GM04503 (cell line): ENCODE results near the gene VARS2.
A peak's percentile ranks its signal among the peaks of the same experiment; 100 is the strongest.
"Not testable (repeated sequence)": the region's sequence is repeated elsewhere in the genome, so short reads cannot be mapped to it uniquely, and the experiment has no call there.

Experiments used
- DNase-seq: peaks from one replicate; pipeline ENCODE4 v3.0.0-alpha.2; 2012; ENCODE audit warnings: low read depth

Gene VARS2

DNA sequence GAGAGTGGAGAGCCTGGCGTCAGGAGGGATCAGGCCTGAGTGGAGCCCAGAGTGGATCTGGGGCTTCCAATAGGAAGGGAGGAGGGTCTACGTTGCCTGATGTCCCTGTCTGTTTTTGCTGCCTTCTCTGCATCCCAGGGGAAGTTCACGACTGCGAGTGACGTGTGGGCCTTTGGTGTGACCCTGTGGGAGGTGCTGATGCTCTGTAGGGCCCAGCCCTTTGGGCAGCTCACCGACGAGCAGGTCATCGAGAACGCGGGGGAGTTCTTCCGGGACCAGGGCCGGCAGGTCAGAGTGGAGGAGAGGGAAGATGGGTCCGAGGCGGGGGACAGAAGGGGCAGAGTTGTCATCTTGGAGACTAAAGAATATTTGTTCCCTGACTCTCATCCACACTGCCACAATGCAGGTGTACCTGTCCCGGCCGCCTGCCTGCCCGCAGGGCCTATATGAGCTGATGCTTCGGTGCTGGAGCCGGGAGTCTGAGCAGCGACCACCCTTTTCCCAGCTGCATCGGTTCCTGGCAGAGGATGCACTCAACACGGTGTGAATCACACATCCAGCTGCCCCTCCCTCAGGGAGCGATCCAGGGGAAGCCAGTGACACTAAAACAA is 15.2 kb upstream of the VARS2 start:
- DNase-seq = no peak

- no peak for DNase-seq
Measured at GRCh38 chr6:30900863-30901417, 13.1 kb upstream of the VARS2 start.

- no peak for DNase-seq
Measured at GRCh38 chr6:30901436-30901835, 12.6 kb upstream of the VARS2 start.

DNA sequence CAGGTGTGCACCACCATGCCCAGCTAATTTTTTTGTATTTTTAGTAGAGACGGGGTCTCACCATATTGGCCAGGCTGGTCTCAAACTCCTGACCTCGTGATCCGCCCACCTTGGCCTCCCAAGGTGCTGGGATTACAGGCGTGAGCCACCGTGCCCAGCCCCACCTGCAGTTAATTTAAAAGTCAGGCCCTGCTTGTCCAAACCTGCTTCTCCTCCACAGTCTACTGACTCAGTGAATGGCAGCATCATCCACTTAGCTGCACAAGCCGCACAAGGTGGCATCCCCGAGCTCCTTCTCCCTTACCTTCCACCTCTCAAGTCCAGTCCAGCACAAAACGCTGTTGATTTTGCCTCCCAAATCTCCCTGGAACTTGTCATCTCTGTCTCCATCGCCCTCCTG is 11.8 kb upstream of the VARS2 start:
- not testable (repeated sequence) for DNase-seq

GRCh38 chr6:30902709-30903108 is 11.3 kb upstream of the VARS2 start:
- no peak for DNase-seq

DNA sequence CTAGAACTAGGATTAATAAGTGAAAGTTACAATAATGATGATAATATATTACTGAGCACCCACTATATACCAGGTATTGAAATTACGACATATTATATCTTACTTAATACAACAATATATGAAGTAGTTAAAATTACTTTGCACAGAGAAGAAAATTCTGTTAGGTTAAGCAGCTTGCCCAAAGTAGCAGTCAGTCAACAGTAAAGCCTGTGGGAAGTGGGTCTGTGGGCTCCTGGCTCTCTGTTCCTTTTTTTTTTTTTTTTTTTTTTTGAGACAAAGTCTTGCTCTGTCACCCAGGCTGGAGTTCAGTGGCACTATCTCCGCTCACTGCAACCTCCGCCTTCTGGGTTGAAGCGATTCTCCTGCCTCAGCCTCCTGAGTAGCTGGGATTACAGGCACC is 10.8 kb upstream of the VARS2 start:
- DNase-seq = no peak

- not testable (repeated sequence) for DNase-seq
Measured at GRCh38 chr6:30907290-30907757, 6.7 kb upstream of the VARS2 start.

DNA sequence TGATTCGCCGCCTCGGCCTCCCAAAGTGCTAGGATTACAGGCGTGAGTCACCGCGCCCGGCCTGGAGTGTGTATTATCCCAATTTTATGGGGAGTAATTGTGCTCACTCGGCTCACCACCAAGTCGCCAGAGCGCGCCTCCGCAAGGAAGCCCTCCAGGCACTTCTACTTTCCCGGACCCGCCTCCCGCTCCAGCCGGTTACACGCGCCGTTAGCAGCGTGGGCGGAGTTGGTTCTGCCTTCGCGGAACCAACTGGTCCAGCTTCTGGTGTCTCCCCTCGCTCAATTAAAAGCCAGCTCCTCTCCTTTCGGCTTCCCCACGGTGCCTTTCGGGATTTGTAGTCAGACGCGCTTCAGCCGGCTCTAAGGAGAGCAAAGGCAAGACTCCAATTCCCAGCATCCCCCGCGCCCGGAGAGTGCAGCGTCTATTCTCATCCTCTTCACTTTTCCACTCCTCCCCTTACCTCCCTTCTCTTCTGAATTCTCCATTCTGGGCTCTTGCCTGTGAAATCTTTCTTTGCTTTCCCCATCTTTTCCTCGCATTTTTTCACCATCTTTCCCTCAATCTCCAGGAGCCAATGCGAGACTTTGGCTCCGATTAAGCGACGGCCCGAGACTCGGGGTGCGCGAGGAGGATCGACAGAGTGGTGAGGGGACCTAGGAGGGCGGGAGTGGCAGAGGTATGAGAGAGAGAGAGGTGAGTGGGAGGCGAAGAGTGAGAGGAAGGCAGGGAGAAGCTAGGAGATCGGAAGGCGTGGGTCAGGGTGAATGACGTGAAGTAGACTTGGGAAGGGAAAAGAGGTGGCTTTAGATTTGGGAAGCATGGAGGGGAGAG is 6.1 kb upstream of the VARS2 start, which contains the start of gene GTF2H4:
Gene GTF2H4, plus strand, starts transcription at position 450 of the 834 bp plus-strand sequence.
- peak; percentile 98 for DNase-seq

- no peak for DNase-seq
Measured at GRCh38 chr6:30908700-30909099, 5.3 kb upstream of the VARS2 start.

GRCh38 chr6:30910473-30910872 is 3.6 kb upstream of the VARS2 start:
- not testable (repeated sequence) for DNase-seq

- no peak for DNase-seq
Measured at GRCh38 chr6:30912746-30913520, 1.1 kb upstream of the VARS2 start.

DNA sequence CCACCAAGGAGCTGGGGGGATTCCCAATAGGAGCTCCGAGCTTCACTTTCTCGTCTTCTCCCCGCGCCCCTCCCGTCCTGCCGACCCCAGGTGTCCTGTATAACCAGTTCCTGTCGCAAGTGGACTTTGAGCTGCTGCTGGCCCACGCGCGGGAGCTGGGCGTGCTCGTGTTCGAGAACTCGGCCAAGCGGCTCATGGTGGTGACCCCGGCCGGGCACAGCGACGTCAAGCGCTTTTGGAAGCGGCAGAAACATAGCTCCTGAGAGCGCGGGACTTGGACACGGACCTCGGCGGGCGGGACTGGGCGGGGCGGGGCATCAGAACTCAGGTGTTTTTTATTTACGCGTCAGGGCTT is 340 bp upstream of the VARS2 start:
- no peak for DNase-seq

DNA sequence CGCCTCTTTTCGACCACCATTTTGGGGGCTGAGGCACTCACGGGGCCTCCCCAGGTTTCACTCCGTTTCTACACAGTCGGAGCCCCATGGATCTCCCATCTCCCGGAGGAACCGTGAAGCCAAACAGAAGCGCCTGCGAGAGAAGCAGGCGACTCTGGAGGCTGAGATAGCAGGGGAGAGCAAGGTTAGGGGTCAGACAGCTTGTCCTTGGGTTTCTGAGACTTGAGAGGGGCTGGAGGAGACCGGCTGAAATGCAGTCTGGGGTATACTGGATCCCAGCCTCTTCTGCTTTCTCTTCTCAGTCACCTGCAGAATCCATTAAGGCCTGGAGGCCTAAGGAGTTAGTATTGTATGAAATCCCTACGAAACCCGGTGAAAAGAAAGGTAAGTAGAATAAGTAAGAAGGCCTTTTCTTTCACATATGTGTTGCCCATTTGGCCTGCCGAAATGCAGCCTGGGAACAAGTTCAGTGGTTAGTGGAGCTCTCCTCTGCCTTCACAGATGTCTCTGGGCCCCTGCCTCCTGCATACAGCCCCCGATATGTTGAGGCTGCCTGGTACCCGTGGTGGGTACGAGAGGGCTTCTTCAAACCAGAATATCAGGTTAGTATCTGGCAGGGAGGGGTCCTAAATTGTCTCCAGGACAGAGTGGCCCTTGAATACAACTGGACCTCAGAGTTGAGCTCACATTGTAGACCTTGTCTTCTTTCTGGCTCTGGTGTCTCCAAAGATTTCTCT is 984 bp downstream of the VARS2 start:
- DNase-seq = no peak

DNA sequence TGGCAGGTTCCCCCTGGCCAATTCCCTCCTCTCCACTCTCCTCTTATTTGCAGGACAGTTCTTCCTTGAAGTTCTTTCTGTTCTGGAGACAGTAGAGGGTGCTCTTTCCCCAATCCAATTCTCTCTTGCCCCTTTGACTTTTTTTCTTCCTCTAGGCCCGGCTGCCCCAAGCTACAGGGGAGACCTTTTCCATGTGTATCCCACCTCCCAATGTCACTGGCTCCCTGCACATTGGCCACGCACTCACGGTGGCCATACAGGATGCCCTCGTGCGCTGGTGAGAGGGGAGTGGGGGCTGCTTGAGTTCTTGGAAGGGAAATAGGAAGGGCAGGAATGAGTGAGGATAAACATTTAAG is 1.5 kb downstream of the VARS2 start:
- no peak for DNase-seq

GRCh38 chr6:30917041-30917440 is 3.0 kb downstream of the VARS2 start:
- DNase-seq = no peak

DNA sequence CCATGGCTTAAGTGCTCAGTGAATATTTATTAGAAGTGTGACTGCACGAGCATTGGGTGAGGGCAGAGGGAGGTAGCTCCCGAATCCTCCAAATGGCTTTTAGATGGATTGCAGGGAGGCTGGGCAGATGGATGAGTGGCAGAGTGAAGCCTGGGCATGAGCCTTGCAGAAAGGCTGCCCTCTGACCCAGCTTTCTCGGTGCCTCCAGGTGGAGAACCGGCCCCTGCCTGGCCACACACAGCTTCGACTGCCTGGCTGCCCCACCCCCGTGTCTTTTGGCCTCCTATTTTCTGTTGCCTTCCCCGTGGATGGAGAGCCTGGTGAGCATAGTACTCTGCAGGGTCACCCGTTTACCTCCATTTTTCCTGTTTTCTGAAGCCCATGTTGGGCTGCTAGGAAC is 3.4 kb downstream of the VARS2 start:
- DNase-seq = no peak

DNA sequence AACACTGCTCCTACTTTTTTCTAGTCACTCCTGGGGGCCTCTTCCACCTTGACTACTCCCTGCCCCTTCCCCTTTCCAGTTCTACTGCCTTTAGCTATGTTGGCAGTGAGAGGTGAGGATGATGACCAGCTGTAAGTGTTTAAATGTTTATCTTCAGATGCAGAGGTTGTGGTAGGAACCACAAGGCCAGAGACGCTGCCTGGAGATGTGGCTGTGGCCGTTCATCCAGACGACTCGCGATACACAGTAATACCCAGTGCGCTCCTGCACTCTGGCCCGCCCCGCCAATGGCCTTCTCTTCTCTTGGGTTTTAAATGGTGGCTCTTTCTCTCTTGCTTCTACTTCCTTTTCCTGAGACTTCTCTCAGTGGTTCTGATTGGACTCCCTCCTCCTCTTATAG is 4.6 kb downstream of the VARS2 start:
- DNase-seq = no peak

DNA sequence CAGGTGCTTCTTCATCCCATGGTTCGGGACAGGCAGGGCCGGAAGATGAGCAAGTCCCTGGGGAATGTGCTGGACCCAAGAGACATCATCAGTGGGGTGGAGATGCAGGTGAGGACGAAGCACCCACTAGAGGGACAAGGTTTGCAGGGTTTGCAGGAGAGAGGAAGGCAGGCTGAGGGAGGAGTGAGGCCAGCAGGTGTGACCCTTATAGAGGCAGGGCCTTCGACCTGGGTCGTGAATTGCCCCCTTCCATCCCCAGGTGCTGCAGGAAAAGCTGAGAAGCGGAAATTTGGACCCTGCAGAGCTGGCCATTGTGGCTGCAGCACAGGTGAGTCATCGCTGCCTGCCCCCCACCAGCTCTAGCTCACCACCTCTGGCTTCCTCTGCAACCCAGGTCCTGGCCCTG is 8.4 kb downstream of the VARS2 start:
- DNase-seq = no peak

GRCh38 chr6:30924040-30924627 is 10.1 kb downstream of the VARS2 start:
- DNase-seq = not testable (repeated sequence)

DNA sequence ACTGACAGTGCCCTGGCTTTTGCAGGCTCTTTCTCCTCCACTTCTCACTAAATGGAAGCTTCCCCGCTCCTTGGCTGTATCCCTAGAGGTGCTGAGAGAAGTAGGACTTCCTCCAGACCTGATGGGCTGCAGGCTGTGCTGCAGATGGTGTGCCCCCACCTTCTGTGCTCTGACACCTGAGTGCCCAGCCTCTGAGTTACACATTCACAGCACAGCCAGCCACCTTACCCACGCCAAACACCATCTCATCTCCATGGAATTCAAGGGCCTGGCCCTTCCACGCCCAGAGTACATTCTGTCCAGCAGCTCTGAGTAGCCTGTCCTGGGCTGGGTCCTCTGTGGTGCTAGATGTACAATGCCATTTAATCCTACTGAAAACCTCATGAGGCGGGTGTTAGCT is 12.6 kb downstream of the VARS2 start:
- no peak for DNase-seq

- not testable (repeated sequence) for DNase-seq
Measured at GRCh38 chr6:30927080-30927479, 13.0 kb downstream of the VARS2 start.
